A549 treated with AZD2906 at 1 μM for 4 hours (cell line): ENCODE data around the gene KIAA1755. TPM values are rescaled to one million over a fixed set of nuclear protein-coding genes. Genes with fewer than 3 reads are reported as not detected.

Source experiments
- total RNA-seq: library from RNA; stranded (reverse); fragments of 200-300 nt; extraction: Qiagen RNA extraction; gene quantifications from 5 replicates; pipeline ENCODE4 v1.2.3, GENCODE V29; 2022

Gene KIAA1755
- 0.13 to 0.22 TPM (median 0.17 TPM) in 5 replicates for total RNA-seq

GRCh38 chr20:38260378-38261053 lies at the start of gene KIAA1755:
KIAA1755 (minus strand) TSS chr20:38260735; CDS start chr20:38260500, 235 bp downstream.

GRCh38 chr20:38303908-38304379 lies 43.4 kb upstream of the KIAA1755 start, which contains the start of gene BPI:
BPI (plus strand) TSS chr20:38304156; CDS start chr20:38304224, 68 bp downstream.

GRCh38 chr20:38165089-38165965 lies 95.2 kb downstream of the KIAA1755 start, which contains the start of gene TGM2:
TGM2 (minus strand) TSS chr20:38165270; CDS start chr20:38165198, 72 bp downstream.

Other genes with a start within 250 kb of the KIAA1755 start
- 21.9 to 23.6 TPM (median 22.3 TPM) in 5 replicates for gene TTI1, start 227.3 kb downstream of the KIAA1755 start, total RNA-seq
- 25.6 to 32.0 TPM (median 29.0 TPM) in 5 replicates for gene RPRD1B, start 227.0 kb downstream of the KIAA1755 start, total RNA-seq
- gene TGM2, start 95.5 kb downstream of the KIAA1755 start, total RNA-seq: 368 to 554 TPM (median 506 TPM) in 5 replicates
- not detected in 5 replicates for gene BPI, start 43.4 kb upstream of the KIAA1755 start, total RNA-seq
- gene LBP, start 85.7 kb upstream of the KIAA1755 start, total RNA-seq: 1.1 to 1.4 TPM (median 1.2 TPM) in 5 replicates
- 178 to 218 TPM (median 201 TPM) in 5 replicates for gene SNHG17, start 174.6 kb upstream of the KIAA1755 start, total RNA-seq
- gene RALGAPB, start 212.1 kb upstream of the KIAA1755 start, total RNA-seq: 13.1 to 18.8 TPM (median 17.4 TPM) in 5 replicates